Uterus (tissue), 2 donors: ENCODE data around the gene WDR55.

Source experiments
- CTCF ChIP-seq, 4 experiments: fragments of 200-600 bp in 2 of 4; fragments of 450-650 bp in 2 of 4; sonication (generic) in 2 of 4; IDR thresholded peaks; one replicate each; pipeline ENCODE4 v1.5.1; 2016 to 2019; ENCODE audit warnings: antibody characterized with exemption in 4 of 4, mild to moderate bottlenecking in 2 of 4, moderate library complexity in 1 of 4
- POLR2A ChIP-seq, 2 donors: fragments of 450-650 bp; IDR thresholded peaks; one replicate each; pipeline ENCODE4 v1.6.1; 2016; ENCODE audit warnings: antibody characterized with exemption in 2 of 2, mild to moderate bottlenecking in 1 of 2, moderate library complexity in 1 of 2

- TF ChIP-seq CTCF (IDR thresholded peaks at IDR 0.05), result no peak
- TF ChIP-seq POLR2A (IDR thresholded peaks at IDR 0.05), result no peak
Observed at GRCh38 chr5:140647042-140647419, 17.7 kb upstream of the WDR55 start.
